T-helper 2 cell treated with Interferon-gamma antibody and Interleukin-4, amounts not matched to agents 100 ng/mL and 5 ng/mL, for 36 hours (primary cell): Measurements from ENCODE around the gene ZNF574. TPM values are rescaled to one million over a fixed set of nuclear protein-coding genes. Genes with fewer than 3 reads are reported as not detected.
"Not testable (repeated sequence)": the region's sequence is repeated elsewhere in the genome, so short reads cannot be mapped to it uniquely, and the experiment has no call there.

ENCODE experiments used
- intact Hi-C: fragments of 100-400 bp; cut with micrococcal nuclease; formaldehyde crosslinking; loops from one replicate; pipeline ENCODE4 v1.15.1; 2023
- total RNA-seq: library from RNA; stranded (reverse); gene quantifications from 2 replicates; pipeline ENCODE4 v1.2.3, GENCODE V29; 2022

The ZNF574 gene
- total RNA-seq, 1 donor from 2014 or later: 14.6 TPM

- intact Hi-C loops: no loop called here
Observed at GRCh38 chr19:42098781-42099180, 22.8 kb downstream of the ZNF574 start.

DNA sequence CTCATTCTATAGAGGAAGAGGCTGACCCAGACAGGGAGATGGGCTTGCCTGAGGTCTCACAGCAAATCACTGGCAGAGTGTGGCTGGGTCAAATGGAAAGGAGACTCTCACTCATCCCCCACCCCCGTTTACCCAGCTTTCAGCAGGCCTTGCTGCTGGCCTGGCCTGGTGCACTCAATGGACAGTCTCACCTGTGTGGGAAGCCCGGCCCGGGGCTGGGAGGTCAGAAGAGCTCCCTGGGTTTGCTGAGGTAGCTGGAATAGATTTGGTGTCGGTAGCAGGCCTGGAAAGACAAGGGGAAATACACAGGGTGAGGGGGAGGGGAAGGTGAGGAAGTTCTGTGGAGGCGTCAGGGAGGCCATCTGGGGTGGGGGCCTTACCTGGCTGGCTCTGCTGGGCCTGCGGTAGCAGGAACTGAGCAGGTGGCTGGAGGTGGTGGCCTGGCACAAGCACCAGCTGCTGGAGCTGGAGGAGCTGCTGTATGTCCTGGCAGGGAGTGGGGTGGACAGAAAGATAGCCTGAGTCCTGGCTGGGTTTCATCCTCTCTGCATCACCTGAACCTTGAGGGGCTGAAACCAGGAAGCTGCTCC, 23.5 kb downstream of the ZNF574 start:
- intact Hi-C loops: no loop called here

DNA sequence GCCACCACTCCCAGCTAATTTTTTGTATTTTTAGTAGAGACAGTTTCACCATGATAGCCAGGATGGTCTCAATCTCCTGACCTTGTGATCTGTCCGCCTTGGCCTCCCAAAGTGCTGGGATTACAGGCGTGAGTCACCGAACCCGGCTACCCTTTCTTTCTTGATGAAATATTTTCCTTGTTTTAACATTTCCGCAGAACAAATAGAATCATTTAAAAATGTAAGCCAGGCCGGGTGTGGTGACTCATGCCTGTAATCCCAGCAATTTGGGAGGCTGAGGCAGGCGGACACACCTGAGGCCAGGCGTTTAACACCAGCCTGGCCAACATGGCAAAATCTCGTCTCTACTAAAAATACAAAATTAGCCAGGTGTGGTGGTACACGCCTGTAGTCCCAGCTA, 24.3 kb downstream of the ZNF574 start:
- intact Hi-C loops: not testable (repeated sequence)

DNA sequence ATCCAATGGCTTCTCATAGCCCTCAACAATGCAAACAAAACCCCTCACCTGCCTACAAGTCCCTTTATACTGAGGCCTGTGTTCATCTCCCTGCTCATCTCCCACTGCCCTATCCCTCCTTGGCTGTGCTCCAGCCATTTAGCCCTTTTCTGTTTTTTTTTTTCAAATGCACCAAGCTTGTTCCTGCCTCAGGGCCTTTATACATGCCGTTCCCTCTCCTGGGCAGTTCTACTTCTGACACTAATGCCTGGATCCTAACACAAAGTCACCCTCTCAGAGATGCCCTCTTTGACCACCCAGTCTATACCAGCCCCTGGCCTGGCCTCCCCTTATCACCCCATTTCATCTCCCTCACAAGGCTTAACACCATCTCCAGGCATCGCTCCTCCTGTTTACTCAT, 26.9 kb downstream of the ZNF574 start:
- intact Hi-C loops: no loop called here

DNA sequence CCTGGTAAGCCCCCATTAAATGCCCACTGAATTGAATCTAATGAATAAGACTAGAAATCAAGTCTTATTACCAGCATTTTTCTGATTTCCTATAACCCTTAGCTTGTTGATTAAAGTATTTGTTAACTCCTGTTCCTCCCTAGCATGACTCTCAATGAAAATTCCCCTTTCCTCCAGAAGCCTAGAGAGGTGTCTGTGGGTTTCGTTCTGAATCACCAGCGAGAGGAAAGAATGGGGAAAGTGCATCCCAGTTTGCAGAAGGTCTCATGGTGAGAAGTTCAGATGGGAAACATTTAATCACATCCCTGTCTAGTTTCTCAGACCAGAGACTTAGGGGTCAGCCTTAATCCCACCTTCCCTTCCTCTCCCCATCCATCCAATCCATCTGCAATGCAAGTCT, 29.4 kb downstream of the ZNF574 start:
- intact Hi-C loops: loop anchor here (5.0 kb wide), 1 partner anchor 317 kb away; no protein-coding TSS in a partner anchor

DNA sequence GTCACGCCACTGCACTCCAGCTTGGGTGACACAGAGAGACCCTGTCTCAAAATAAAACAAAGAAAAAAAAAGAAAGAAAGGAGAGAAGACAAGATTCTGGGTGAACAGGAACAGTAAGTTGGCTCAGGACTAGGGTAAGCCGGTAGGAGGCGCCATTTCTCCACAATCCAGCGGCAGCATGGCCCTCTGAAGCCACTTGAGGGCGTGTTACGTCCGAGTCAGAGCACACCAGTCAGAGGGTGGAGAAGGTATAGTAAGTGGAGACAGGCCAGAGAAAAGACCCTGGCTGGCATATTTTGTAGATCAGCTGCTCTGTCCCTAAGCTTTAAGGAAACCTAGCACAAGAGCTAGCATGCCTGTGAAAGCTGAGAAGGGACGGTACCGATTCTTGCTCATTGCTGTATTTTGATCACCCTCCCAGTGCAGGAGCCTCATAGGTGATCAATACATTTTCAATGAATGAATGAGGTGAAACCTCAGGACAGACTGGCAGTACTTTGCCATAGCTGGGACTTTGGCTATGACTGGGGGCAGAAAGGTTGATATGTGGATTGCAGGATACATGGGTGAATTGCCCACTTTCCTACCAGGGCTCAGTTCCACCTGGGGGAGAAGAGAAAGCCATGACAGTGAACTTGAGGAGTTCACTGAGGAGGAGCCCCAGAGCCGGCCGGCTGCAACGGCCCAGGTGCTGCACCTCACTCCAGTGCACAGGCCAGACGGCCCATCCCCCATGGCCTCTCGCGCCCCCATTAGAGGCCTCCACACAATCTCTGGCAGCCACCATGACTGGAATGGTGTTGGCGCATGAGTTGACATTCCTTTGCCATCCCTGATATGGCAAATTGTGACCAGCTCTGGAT, 32.8 kb downstream of the ZNF574 start:
- intact Hi-C loops: loop anchor here (1.0 to 5.0 kb wide), 7 partner anchors 25 to 314 kb away; partner anchors contain the start of genes GSK3A and MEGF8

- intact Hi-C loops: loop anchor here (2.0 to 5.0 kb wide), 2 partner anchors 169 to 312 kb away; no protein-coding TSS in a partner anchor
Observed at GRCh38 chr19:42109896-42110295, 33.9 kb downstream of the ZNF574 start.

DNA sequence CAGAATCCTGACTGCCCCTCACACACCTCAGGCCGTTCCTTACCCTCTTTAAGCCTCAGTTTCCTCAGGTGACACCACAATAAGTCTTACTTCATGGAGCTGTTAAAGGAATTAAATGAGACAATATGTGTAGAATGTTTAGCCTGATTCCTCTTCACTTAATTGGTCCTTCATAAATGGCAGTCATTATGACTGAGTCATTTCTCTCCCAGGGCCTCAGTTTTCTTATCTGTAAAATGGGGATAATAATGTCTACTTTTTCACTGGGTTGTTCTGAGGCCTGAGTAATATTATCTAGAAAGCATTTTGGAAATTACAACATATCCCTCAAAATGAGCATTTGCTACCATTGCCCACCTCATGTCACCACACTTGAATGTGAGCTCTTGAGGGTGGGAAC, 34.7 kb downstream of the ZNF574 start:
- intact Hi-C loops: no loop called here

DNA sequence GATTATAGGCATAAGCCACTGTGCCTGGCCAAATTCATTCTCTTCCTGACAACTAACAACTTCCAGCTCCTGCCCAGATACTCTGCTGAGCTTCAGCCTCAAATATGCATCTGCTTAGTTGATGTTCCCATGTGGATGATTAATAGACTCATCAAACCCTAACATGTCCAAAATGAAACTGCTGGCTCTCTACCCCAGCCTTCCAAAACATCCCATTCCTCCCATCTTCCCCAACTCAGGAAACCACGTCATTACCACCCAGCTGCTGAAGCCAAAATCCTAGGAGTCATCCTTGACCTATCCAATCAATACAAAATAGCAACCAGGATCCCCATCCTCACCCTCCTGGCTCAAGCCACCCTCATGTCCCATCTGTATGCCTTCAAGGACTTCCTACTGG, 35.4 kb downstream of the ZNF574 start:
- intact Hi-C loops: no loop called here

DNA sequence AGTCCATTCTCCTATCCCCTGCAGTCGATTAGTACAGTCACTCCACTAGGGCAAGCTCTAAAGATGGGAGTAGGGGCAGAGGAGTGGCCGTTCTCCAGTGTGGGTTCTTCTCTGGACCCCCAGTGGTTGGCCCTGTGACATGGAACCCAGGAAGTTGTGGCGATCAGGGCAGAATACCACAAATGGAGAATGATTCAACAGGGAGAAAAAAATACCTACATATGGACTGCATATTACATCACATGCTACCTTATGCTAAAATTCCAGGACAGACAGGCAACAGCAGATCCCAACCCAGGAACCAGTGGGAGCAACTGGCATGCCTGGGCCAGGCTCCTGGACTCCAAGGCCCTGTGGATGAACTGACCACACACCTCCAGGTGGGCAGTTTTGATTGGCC, 35.8 kb downstream of the ZNF574 start:
- intact Hi-C loops: no loop called here

GRCh38 chr19:42113641-42114348, 37.8 kb downstream of the ZNF574 start:
- intact Hi-C loops: no loop called here

DNA sequence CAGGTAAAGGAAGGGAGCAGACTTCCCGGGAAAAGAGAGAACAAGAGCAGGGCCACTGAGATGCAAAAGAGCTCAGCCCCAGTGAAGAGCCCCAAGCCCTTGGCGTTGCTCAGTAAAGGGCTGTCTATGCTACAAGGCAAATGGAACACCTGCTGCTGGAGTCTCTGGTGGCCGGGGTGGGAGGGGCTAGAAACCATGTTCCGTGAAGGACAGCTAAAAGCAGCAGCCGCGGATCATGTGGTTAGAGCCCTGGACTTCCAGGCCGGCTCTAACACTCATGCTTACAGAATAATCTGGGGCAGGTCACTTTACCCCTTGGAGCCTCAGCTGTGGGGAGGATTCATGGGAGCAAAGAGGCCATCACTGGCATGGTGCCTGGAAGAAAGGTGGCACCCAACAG, 38.4 kb downstream of the ZNF574 start:
- intact Hi-C loops: no loop called here

- intact Hi-C loops: no loop called here
Observed at GRCh38 chr19:42115219-42115618, 39.3 kb downstream of the ZNF574 start.

DNA sequence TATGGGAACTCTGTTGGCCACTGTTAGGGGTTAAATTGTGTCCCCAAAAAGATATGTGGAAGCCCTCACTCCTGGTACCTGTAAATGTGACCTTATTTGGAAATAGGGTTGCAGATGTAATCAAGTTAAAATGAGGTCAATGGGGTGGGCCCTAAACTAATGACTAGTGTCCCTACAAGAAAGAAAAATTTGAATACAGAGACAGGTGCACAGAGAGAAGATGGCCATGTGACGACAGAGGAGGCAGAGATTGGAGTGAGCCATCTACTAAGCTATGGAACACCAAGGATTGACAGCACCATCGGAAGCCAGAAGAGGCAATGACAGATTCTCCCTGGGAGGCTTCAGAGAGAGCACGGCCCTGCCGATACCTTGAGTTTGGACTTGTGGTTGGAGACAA, 39.7 kb downstream of the ZNF574 start:
- intact Hi-C loops: no loop called here

DNA sequence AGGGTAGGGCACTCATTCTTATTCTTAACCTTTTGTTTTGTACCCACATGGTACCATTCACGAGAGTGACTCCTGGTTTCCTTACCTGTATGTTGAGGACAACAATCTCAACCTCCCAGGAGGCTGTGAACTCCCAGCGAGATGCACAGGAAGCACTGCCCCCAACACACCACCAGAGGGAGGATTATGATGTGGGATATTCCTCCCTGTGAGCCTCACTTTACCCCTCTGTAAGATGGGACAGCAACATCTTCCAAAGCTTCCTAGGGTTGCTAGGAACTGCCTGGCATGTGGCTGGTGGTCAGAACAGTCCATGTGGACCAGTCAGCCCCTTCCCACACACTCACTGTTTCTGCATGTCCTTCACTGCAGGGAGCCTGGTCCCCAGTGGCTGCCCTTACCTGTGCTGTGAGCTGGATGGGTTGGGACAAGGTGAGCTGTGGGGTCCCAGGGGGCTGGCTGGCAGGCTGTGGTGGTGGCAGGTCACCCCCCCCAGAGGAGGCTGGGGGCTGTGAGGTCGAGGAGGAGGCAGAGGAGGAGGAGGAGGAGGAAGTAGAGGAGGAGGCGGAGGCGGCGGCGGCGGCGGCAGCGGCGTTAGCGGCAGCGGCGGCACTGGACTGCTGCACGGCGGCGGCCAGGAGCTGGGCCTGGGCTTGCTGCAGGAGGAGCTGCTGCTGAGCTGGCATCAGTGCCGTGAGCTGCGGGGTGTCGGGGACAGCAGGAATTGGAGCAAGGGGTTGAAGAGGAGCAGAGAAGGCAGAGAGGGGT, 40.5 kb downstream of the ZNF574 start:
- intact Hi-C loops: no loop called here

DNA sequence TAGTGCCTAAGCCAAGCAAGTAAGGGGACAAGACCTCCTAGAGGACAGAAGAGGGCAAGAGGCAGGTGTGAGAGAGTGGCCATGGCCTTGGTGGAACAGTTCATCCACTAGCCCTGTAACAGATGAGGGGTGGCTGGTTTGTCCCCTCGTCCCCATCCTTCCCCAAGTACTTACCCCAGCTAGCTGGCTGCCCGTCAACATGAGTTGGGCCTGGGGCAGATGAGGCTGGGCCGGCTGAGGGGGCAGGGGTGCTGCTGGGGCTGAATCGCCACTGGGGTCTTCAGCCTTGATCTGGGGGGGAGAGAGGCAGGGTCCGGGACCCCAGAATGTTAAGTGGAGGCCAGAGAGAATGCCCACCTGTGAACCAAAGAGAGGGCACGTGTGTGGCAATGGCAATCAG, 41.1 kb downstream of the ZNF574 start:
- intact Hi-C loops: no loop called here

DNA sequence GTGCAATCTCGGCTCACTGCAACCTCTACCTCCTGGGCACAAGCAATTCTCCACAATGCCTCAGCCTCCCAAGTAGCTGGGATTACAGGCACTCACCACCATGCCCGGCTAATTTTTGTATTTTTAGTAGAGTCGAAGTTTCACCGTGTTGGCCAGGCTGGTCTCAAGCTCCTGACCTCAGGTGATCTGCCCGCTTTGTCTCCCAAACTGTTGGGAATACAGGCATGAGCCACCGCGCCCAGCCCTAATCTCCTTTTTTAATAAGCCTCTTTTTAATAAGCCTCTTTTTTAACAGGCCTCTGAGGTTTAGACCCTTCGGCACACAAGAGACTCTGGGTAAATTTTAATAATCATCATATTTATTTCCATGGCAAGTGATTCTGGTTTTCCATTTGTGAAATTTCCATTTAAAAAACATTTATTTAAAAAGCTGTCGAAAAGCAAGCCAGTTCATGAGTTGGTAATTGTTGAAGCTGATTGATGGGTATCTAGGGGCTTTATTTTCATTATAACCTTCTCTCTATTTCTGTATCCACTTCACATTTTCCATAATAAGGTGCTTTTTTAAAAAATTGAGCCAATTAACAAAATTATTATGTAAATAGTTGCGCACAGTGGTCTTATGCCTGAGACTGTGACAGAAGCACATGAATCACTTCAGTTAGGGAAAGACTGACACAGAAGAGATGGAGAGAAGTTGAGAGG, 44.5 kb downstream of the ZNF574 start:
- intact Hi-C loops: no loop called here

DNA sequence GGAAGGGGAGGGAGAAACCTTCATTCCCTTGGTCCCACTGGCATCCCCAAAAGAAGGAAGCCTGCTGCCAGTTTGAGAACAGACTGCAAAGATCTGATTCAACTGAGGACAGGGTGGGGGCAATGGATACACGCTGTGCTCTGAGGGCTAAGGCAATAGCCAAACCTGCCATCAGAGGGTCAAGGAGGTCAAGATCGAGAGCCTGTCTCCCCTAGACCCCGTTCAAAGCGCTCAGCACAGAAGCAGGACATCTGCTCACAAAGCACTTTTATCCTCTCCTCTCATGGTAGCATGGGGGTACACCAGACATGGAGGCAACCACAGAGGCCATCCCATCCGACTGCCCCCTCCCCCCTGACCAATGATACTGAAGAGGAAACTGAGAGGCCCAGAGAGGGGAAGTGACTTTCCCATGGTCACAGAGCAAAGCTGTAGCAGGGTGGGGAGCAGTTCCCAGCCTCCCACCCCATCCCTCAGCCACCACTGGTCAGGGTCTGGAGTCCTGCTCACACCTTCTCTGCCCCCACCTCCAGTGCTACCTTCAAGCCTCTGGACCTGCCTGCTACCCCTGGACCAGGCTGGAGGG, 45.2 kb downstream of the ZNF574 start:
- intact Hi-C loops: loop anchor here (1.0 kb wide), 1 partner anchor 78 kb away; no protein-coding TSS in a partner anchor

- intact Hi-C loops: loop anchor here (1.0 kb wide), 1 partner anchor 78 kb away; no protein-coding TSS in a partner anchor
Observed at GRCh38 chr19:42121656-42122069, 45.7 kb downstream of the ZNF574 start.
